ENCODE results near the gene PDE4B.

DNA sequence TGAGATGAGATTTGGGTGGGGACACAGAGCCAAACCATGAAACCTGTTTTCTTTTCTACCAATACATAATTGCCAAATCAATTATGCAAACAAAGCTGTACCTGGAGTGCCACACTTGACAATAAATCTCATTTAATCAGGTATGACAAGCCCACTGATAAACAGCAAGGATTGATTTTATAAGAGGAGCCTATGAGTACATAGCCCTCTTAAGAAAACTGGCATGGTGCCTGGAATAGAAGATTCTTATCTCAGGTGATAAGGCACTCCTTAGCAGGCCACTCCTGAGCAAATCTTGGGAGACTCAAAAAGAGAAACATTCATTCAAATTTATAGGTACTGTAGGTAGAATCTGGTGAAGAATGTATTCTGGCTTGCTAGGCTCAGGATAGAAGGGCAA is 28.6 kb upstream of the PDE4B start:
- TF ChIP-seq EZH2 (IDR thresholded peaks at IDR 0.05; ENCODE audit: borderline replicate concordance, control insufficient read depth, low read depth, low read length) (no peak), POLR2A (IDR thresholded peaks at IDR 0.05; ENCODE audit: low read depth, low read length) (no peak), POLR2AphosphoS5 (IDR thresholded peaks at IDR 0.05; ENCODE audit: low read length) (no peak), KLF5 (IDR thresholded peaks at IDR 0.05; ENCODE audit: partially characterized antibody) (no peak), CBX5 (IDR thresholded peaks at IDR 0.05; ENCODE audit: low read depth) (no peak), CREB1 (IDR thresholded peaks at IDR 0.05; ENCODE audit: low read depth) (no peak), FOXM1 (IDR thresholded peaks at IDR 0.05; ENCODE audit: low read depth, low read length) (no peak), SUPT20H (IDR thresholded peaks at IDR 0.05; ENCODE audit: borderline replicate concordance, control insufficient read depth, low read depth, low read length) (no peak), RCOR1 (conservative IDR thresholded peaks at IDR 0.05; ENCODE audit: low read depth, low read length) (no peak)
- TF ChIP-seq, protein P1, sequence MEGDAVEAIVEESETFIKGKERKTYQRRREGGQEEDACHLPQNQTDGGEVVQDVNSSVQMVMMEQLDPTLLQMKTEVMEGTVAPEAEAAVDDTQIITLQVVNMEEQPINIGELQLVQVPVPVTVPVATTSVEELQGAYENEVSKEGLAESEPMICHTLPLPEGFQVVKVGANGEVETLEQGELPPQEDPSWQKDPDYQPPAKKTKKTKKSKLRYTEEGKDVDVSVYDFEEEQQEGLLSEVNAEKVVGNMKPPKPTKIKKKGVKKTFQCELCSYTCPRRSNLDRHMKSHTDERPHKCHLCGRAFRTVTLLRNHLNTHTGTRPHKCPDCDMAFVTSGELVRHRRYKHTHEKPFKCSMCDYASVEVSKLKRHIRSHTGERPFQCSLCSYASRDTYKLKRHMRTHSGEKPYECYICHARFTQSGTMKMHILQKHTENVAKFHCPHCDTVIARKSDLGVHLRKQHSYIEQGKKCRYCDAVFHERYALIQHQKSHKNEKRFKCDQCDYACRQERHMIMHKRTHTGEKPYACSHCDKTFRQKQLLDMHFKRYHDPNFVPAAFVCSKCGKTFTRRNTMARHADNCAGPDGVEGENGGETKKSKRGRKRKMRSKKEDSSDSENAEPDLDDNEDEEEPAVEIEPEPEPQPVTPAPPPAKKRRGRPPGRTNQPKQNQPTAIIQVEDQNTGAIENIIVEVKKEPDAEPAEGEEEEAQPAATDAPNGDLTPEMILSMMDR (IDR thresholded peaks at IDR 0.05 in 2 of 3, conservative IDR thresholded peaks at IDR 0.05 in 1 of 3; ENCODE audit: control insufficient read depth in 2 of 3, extremely low read depth in 1 of 3, insufficient read depth in 1 of 3, low read depth in 3 of 3, low read length in 3 of 3), result no peak
- TF ChIP-seq, protein P2, sequence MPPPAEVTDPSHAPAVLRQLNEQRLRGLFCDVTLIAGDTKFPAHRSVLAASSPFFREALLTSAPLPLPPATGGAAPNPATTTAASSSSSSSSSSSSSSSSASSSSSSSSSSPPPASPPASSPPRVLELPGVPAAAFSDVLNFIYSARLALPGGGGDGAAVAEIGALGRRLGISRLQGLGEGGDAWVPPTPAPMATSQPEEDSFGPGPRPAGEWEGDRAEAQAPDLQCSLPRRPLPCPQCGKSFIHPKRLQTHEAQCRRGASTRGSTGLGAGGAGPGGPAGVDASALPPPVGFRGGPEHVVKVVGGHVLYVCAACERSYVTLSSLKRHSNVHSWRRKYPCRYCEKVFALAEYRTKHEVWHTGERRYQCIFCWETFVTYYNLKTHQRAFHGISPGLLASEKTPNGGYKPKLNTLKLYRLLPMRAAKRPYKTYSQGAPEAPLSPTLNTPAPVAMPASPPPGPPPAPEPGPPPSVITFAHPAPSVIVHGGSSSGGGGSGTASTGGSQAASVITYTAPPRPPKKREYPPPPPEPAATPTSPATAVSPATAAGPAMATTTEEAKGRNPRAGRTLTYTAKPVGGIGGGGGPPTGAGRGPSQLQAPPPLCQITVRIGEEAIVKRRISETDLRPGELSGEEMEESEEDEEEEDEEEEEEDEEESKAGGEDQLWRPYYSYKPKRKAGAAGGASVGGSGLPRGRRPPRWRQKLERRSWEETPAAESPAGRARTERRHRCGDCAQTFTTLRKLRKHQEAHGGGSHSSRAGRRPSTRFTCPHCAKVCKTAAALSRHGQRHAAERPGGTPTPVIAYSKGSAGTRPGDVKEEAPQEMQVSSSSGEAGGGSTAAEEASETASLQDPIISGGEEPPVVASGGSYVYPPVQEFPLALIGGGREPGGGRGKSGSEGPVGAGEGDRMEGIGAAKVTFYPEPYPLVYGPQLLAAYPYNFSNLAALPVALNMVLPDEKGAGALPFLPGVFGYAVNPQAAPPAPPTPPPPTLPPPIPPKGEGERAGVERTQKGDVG (CRISPR knock-in tag; IDR thresholded peaks at IDR 0.05), result no peak
- TF ChIP-seq, protein P3, sequence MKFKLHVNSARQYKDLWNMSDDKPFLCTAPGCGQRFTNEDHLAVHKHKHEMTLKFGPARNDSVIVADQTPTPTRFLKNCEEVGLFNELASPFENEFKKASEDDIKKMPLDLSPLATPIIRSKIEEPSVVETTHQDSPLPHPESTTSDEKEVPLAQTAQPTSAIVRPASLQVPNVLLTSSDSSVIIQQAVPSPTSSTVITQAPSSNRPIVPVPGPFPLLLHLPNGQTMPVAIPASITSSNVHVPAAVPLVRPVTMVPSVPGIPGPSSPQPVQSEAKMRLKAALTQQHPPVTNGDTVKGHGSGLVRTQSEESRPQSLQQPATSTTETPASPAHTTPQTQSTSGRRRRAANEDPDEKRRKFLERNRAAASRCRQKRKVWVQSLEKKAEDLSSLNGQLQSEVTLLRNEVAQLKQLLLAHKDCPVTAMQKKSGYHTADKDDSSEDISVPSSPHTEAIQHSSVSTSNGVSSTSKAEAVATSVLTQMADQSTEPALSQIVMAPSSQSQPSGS (IDR thresholded peaks at IDR 0.05; ENCODE audit: low read length), result no peak

Data from GM12878 (cell line).